GM12873 (cell line): ENCODE data around the gene ARL2.

Experiments
- TF ChIP-seq, protein P1 (sequence below): IDR thresholded peaks from 2 replicates; pipeline ENCODE4 v1.5.1; 2012; ENCODE audit warnings: low read depth, mild to moderate bottlenecking, moderate library complexity, low read length, control low read depth; ENCODE audit not compliant: insufficient read depth; ENCODE audit errors: missing control alignments

Gene ARL2

GRCh38 chr11:65069217-65069616 is 55.3 kb downstream of the ARL2 start:
- TF ChIP-seq, protein P1, sequence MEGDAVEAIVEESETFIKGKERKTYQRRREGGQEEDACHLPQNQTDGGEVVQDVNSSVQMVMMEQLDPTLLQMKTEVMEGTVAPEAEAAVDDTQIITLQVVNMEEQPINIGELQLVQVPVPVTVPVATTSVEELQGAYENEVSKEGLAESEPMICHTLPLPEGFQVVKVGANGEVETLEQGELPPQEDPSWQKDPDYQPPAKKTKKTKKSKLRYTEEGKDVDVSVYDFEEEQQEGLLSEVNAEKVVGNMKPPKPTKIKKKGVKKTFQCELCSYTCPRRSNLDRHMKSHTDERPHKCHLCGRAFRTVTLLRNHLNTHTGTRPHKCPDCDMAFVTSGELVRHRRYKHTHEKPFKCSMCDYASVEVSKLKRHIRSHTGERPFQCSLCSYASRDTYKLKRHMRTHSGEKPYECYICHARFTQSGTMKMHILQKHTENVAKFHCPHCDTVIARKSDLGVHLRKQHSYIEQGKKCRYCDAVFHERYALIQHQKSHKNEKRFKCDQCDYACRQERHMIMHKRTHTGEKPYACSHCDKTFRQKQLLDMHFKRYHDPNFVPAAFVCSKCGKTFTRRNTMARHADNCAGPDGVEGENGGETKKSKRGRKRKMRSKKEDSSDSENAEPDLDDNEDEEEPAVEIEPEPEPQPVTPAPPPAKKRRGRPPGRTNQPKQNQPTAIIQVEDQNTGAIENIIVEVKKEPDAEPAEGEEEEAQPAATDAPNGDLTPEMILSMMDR, result no peak
